GM23338 (cell line): ENCODE measurements around the gene HELZ. TPM values are rescaled to one million over a fixed set of nuclear protein-coding genes. Genes with fewer than 3 reads are reported as not detected.

Experiments
- ATAC-seq: fragments of 200-7000 bp; cut with Tn5 transposase; 3 replicates; pipeline ENCODE4 v1.9.1; 2020
- DNase-seq: peaks from one replicate; pipeline ENCODE4 v3.0.0-alpha.2; 2015; ENCODE audit warnings: low spot score
- H2AFZ ChIP-seq: fragments of 200-600 bp; sonication (generic); 2 replicates; pipeline ENCODE4 v1.8.0; 2016; ENCODE audit warnings: antibody characterized with exemption, mild to moderate bottlenecking, moderate library complexity
- H3F3A ChIP-seq: fragments of 200-600 bp; sonication (generic); replicated peaks from 2 replicates; pipeline ENCODE4 v1.8.0; 2017; ENCODE audit warnings: antibody characterized with exemption, mixed run types, low read depth
- H3K27ac ChIP-seq: fragments of 200-600 bp; sonication (generic); 2 replicates; pipeline ENCODE4 v1.6.1; 2016; ENCODE audit warnings: low read depth
- H3K27me3 ChIP-seq: fragments of 200-600 bp; sonication (generic); 2 replicates; pipeline ENCODE4 v1.8.0; 2016; ENCODE audit warnings: mild to moderate bottlenecking, mixed run types, moderate library complexity; ENCODE audit not compliant: insufficient read depth
- H3K36me3 ChIP-seq: fragments of 200-600 bp; sonication (generic); 2 replicates; pipeline ENCODE4 v1.8.0; 2016; ENCODE audit warnings: mild to moderate bottlenecking; ENCODE audit not compliant: insufficient read depth
- H3K4me1 ChIP-seq: fragments of 200-600 bp; sonication (generic); 2 replicates; pipeline ENCODE4 v1.8.0; 2016; ENCODE audit warnings: mild to moderate bottlenecking, moderate library complexity; ENCODE audit not compliant: insufficient read depth
- H3K4me2 ChIP-seq: fragments of 200-600 bp; sonication (generic); 2 replicates; pipeline ENCODE4 v1.7.1; 2017; ENCODE audit warnings: mixed run types
- H3K4me3 ChIP-seq: fragments of 200-600 bp; sonication (generic); 2 replicates; pipeline ENCODE4 v1.6.1; 2016; ENCODE audit warnings: mixed run types
- H3K79me2 ChIP-seq: fragments of 200-600 bp; sonication (generic); replicated peaks from 2 replicates; pipeline ENCODE4 v1.8.0; 2017; ENCODE audit warnings: mild to moderate bottlenecking; ENCODE audit not compliant: insufficient read depth
- H3K9me2 ChIP-seq: fragments of 200-600 bp; sonication (generic); 2 replicates; pipeline ENCODE4 v1.8.0; 2017; ENCODE audit not compliant: insufficient read depth
- H4K20me1 ChIP-seq: fragments of 200-600 bp; sonication (generic); replicated peaks from 2 replicates; pipeline ENCODE4 v1.8.0; 2017; ENCODE audit warnings: mild to moderate bottlenecking; ENCODE audit not compliant: insufficient read depth
- H3K27ac Mint-ChIP-seq: 2 replicates; pipeline ENCODE4 v1.8.0; 2020; ENCODE audit warnings: inconsistent platforms, mild to moderate bottlenecking, moderate library complexity, mixed read lengths
- H3K27me3 Mint-ChIP-seq: 3 replicates; pipeline ENCODE4 v1.8.0; 2022; ENCODE audit warnings: low read depth, mild to moderate bottlenecking, moderate library complexity, mixed read lengths, inconsistent platforms; ENCODE audit not compliant: insufficient read depth, poor library complexity
- H3K36me3 Mint-ChIP-seq: 3 replicates; pipeline ENCODE4 v1.8.0; 2021; ENCODE audit warnings: low read depth, mild to moderate bottlenecking, inconsistent platforms, moderate library complexity, mixed read lengths
- H3K4me1 Mint-ChIP-seq: 3 replicates; pipeline ENCODE4 v1.8.0; 2020; ENCODE audit warnings: mild to moderate bottlenecking, inconsistent platforms, mixed read lengths
- H3K4me3 Mint-ChIP-seq: 3 replicates; pipeline ENCODE4 v1.8.0; 2021; ENCODE audit warnings: moderate library complexity, mild to moderate bottlenecking, inconsistent platforms, mixed read lengths
- H3K9me3 Mint-ChIP-seq: 3 replicates; pipeline ENCODE4 v1.8.0; 2020; ENCODE audit warnings: moderate library complexity, mild to moderate bottlenecking, inconsistent platforms, mixed read lengths
- CREB1 ChIP-seq: fragments of 250-450 bp; sonication (Bioruptor Pico); IDR thresholded peaks from 2 replicates; pipeline ENCODE4 v1.5.0; 2020; ENCODE audit warnings: low read depth, mild to moderate bottlenecking, moderate library complexity
- ETS1 ChIP-seq: IDR thresholded peaks from 2 replicates; pipeline ENCODE4 v1.6.1; 2016; ENCODE audit warnings: antibody characterized with exemption
- EZH2 ChIP-seq: fragments of 200-600 bp; sonication (generic); IDR thresholded peaks from one replicate; pipeline ENCODE4 v1.8.0; 2017; ENCODE audit warnings: antibody characterized with exemption, mild to moderate bottlenecking, low read depth; ENCODE audit not compliant: unreplicated experiment
- EZH2phosphoT487 ChIP-seq: fragments of 200-600 bp; sonication (generic); IDR thresholded peaks from one replicate; pipeline ENCODE4 v1.8.1; 2018; ENCODE audit warnings: antibody characterized with exemption; ENCODE audit not compliant: unreplicated experiment
- JUNB ChIP-seq: IDR thresholded peaks from one replicate; pipeline ENCODE4 v1.6.1; 2016; ENCODE audit warnings: antibody characterized with exemption; ENCODE audit not compliant: unreplicated experiment
- NANOG ChIP-seq: IDR thresholded peaks from 2 replicates; pipeline ENCODE4 v1.6.1; 2016; ENCODE audit warnings: antibody characterized with exemption, borderline replicate concordance
- REST ChIP-seq: IDR thresholded peaks from one replicate; pipeline ENCODE4 v1.6.1; 2018; ENCODE audit warnings: antibody characterized with exemption; ENCODE audit not compliant: unreplicated experiment
- STAT1 ChIP-seq: IDR thresholded peaks from one replicate; pipeline ENCODE4 v1.6.1; 2016; ENCODE audit warnings: antibody characterized with exemption; ENCODE audit not compliant: unreplicated experiment
- ZNF114 ChIP-seq: fragments of 250-450 bp; sonication (Bioruptor Pico); IDR thresholded peaks from 2 replicates; pipeline ENCODE4 v1.5.0; 2020; ENCODE audit warnings: mild to moderate bottlenecking, moderate library complexity
- ZNF331 ChIP-seq: fragments of 250-450 bp; sonication (Bioruptor Pico); IDR thresholded peaks from 2 replicates; pipeline ENCODE4 v1.5.0; 2020; ENCODE audit warnings: low read depth, mild to moderate bottlenecking, moderate library complexity
- ZNF462 ChIP-seq: fragments of 250-450 bp; sonication (Bioruptor Pico); IDR thresholded peaks from 2 replicates; pipeline ENCODE4 v1.5.0; 2020; ENCODE audit warnings: mild to moderate bottlenecking, moderate library complexity
- polyA plus RNA-seq: library from polyadenylated mRNA; unstranded; fragments of >200 nt; fragmentation: Nextera tagmentation; extraction: Ambion mirVana; gene quantifications from 2 replicates; pipeline ENCODE4 v1.2.1, GENCODE V29; 2016
- total RNA-seq: library from RNA; depleted of rRNA; stranded (reverse); fragments of >200 nt; shearing (Covaris generic); gene quantifications from 2 replicates; pipeline ENCODE4 v1.2.3, GENCODE V29; 2014

Gene HELZ
- total and polyA plus RNA-seq, 2 experiments from 2014 or later: 38.9 to 62.0 TPM

- Histone ChIP-seq H3K27me3 (no peaks in the 10 kb centered on the region), H3F3A (no peaks in the 10 kb centered on the region), H3K79me2 (no peaks in the 10 kb centered on the region), H3K4me2 (no peak overlapping the region), H3K9me2 (no peaks in the 10 kb centered on the region), H3K4me1 (no peaks in the 10 kb centered on the region), H3K27ac (no peak overlapping the region), H2AFZ (no peak overlapping the region), H3K36me3 (no peaks in the 10 kb centered on the region), H3K4me3 (no peak overlapping the region), H4K20me1 (no peaks in the 10 kb centered on the region)
- Mint-ChIP-seq H3K27me3 (peaks cover 2% of the 10 kb centered on the region), H3K27ac (no peak overlapping the region), H3K9me3 (no peaks in the 10 kb centered on the region; the same call in 2 of the 3 replicates), H3K4me1 (no peaks in the 10 kb centered on the region), H3K4me3 (no peak overlapping the region), H3K36me3 (no peaks in the 10 kb centered on the region)
- TF ChIP-seq JUNB (no peak), ETS1 (no peak)
- no peak for ATAC-seq
- no peak for DNase-seq
Observed at GRCh38 chr17:67055041-67055443, 190.0 kb downstream of the HELZ start.

GRCh38 chr17:67054608-67055007 lies 190.4 kb downstream of the HELZ start:
- Mint-ChIP-seq H3K27me3 (peaks cover 4% of the 10 kb centered on the region), H3K27ac (no peak overlapping the region), H3K4me1 (no peaks in the 10 kb centered on the region), H3K9me3 (peaks cover 1% of the 10 kb centered on the region; the same call in 1 of the 3 replicates), H3K36me3 (no peaks in the 10 kb centered on the region), H3K4me3 (no peak overlapping the region)
- H3K27me3 ChIP-seq: no peaks in the 10 kb centered on the region
- no peak overlapping the region for H3K27ac ChIP-seq
- no peaks in the 10 kb centered on the region for H3K79me2 ChIP-seq
- no peaks in the 10 kb centered on the region for H3F3A ChIP-seq
- no peak overlapping the region for H3K4me2 ChIP-seq
- ATAC-seq (no peak), DNase-seq (no peak)
- no peak overlapping the region for H2AFZ ChIP-seq
- no peaks in the 10 kb centered on the region for H4K20me1 ChIP-seq
- no peaks in the 10 kb centered on the region for H3K9me2 ChIP-seq
- no peak overlapping the region for H3K4me3 ChIP-seq
- H3K36me3 ChIP-seq: no peaks in the 10 kb centered on the region
- H3K4me1 ChIP-seq: no peaks in the 10 kb centered on the region
- no peak for TF ChIP-seq ETS1
- TF ChIP-seq CREB1 (CRISPR knock-in tag): no peak
- TF ChIP-seq EZH2: no peak
- no peak for TF ChIP-seq EZH2phosphoT487
- TF ChIP-seq STAT1: no peak
- no peak for TF ChIP-seq REST
- no peak for TF ChIP-seq ZNF462 (CRISPR knock-in tag)
- no peak for TF ChIP-seq ZNF114 (CRISPR knock-in tag)
- TF ChIP-seq NANOG: no peak
- TF ChIP-seq ZNF331 (CRISPR knock-in tag): no peak
